Activated CD8-positive, alpha-beta memory T cell treated with anti-CD3 and anti-CD28 coated beads, Interleukin-2, amount 50 U/mL, for 1 hour (primary cell): ENCODE results near the gene NKX1-1.

Experiments
- DNase-seq: peaks from one replicate; pipeline ENCODE4 v3.0.0-alpha.2; 2020; ENCODE audit errors: extremely low read depth

Gene NKX1-1

GRCh38 chr4:1416948-1417260, 10.7 kb upstream of the NKX1-1 start:
- no peak for DNase-seq

- DNase-seq: no peak
Observed at GRCh38 chr4:1416051-1416947, 10.1 kb upstream of the NKX1-1 start.

GRCh38 chr4:1415681-1415981, 9.4 kb upstream of the NKX1-1 start:
- DNase-seq: no peak

- DNase-seq: no peak
Observed at GRCh38 chr4:1414831-1415680, 8.8 kb upstream of the NKX1-1 start.

- DNase-seq: no peak
Observed at GRCh38 chr4:1413687-1414479, 7.6 kb upstream of the NKX1-1 start.

- DNase-seq: no peak
Observed at GRCh38 chr4:1413204-1413663, 7.0 kb upstream of the NKX1-1 start.

GRCh38 chr4:1412376-1413203, 6.3 kb upstream of the NKX1-1 start:
- DNase-seq: no peak

- DNase-seq: no peak
Observed at GRCh38 chr4:1411436-1412375, 5.5 kb upstream of the NKX1-1 start.

GRCh38 chr4:1410491-1411325, 4.5 kb upstream of the NKX1-1 start:
- no peak for DNase-seq

- no peak for DNase-seq
Observed at GRCh38 chr4:1409491-1410425, 3.5 kb upstream of the NKX1-1 start.

GRCh38 chr4:1409079-1409478, 2.8 kb upstream of the NKX1-1 start:
- no peak for DNase-seq

GRCh38 chr4:1408418-1408817, 2.2 kb upstream of the NKX1-1 start:
- no peak for DNase-seq

GRCh38 chr4:1407657-1408333, 1.6 kb upstream of the NKX1-1 start:
- DNase-seq: no peak

- no peak for DNase-seq
Observed at GRCh38 chr4:1406981-1407656, 877 bp upstream of the NKX1-1 start.

- DNase-seq: no peak
Observed at GRCh38 chr4:1405636-1406393, 427 bp downstream of the NKX1-1 start.

- no peak for DNase-seq
Observed at GRCh38 chr4:1405254-1405635, 997 bp downstream of the NKX1-1 start.
